ENCODE results near the gene NR6A1. TPM values are rescaled to one million over a fixed set of nuclear protein-coding genes. Genes with fewer than 3 reads are reported as not detected.
A peak's percentile ranks its signal among the peaks of the same experiment; 100 is the strongest.
"Not testable (repeated sequence)": the region's sequence is repeated elsewhere in the genome, so short reads cannot be mapped to it uniquely, and the experiment has no call there.

The NR6A1 gene
- total and polyA plus RNA-seq, 5 donors, result 0.57 to 1.9 (median 0.91) TPM

- Histone ChIP-seq H3K9me3 (ENCODE audit: control insufficient read depth, low read length) (no peaks in the 10 kb centered on the region), H3K4me3 (ENCODE audit: low read length) (no peak overlapping the region), H3K27ac (ENCODE audit: low read length) (no peak overlapping the region), H3K27me3 (ENCODE audit: control insufficient read depth, insufficient read depth) (no peaks in the 10 kb centered on the region), H3K4me1 (ENCODE audit: control insufficient read depth, insufficient read depth, low read length) (peaks cover 7% of the 10 kb centered on the region)
- intact Hi-C loops (cut with DNase I), result loop anchor here in 3 of 4 donors (1.0 to 5.0 kb wide), 3 partner anchors 78 to 603 kb away; partner anchors contain the start of gene WDR38 (in 3 of the 3)
- peak in 1 of 2 donors; percentile 20 for ATAC-seq
- WGBS, result 34% methylated on average over 15 of the region's 15 CpGs
- DNase-seq, result peak; percentile 77 to 93 (median 88)
Observed at GRCh38 chr9:124774129-124774978, 3.2 kb upstream of the NR6A1 start.

- H3K4me3 ChIP-seq (ENCODE audit: low read length), result no peak overlapping the region
- intact Hi-C loops (cut with DNase I), result loop anchor here in 3 of 4 donors (1.0 to 5.0 kb wide), 3 partner anchors 79 to 604 kb away; partner anchors contain the start of gene WDR38 (in 3 of the 3)
- H3K27me3 ChIP-seq (ENCODE audit: control insufficient read depth, insufficient read depth), result no peaks in the 10 kb centered on the region
- peaks cover 4% of the 10 kb centered on the region for H3K4me1 ChIP-seq (ENCODE audit: control insufficient read depth, insufficient read depth, low read length)
- ATAC-seq, result no peak
- 92% methylated on average over 1 of the region's 1 CpG for WGBS
- H3K27ac ChIP-seq (ENCODE audit: low read length), result no peak overlapping the region
- DNase-seq, result no peak
- no peaks in the 10 kb centered on the region for H3K9me3 ChIP-seq (ENCODE audit: control insufficient read depth, low read length)
Observed at GRCh38 chr9:124773473-124774128, 2.5 kb upstream of the NR6A1 start.

- H3K4me1 ChIP-seq (ENCODE audit: control insufficient read depth, insufficient read depth, low read length); H3K4me3 ChIP-seq (ENCODE audit: low read length); DNase-seq; ATAC-seq; H3K27me3 ChIP-seq (ENCODE audit: control insufficient read depth, insufficient read depth); H3K27ac ChIP-seq (ENCODE audit: low read length); H3K9me3 ChIP-seq (ENCODE audit: control insufficient read depth, low read length): not testable (repeated sequence)
- intact Hi-C loops (cut with DNase I), result loop anchor here in 2 of 4 donors (1.0 to 5.0 kb wide), 2 partner anchors 81 to 604 kb away; no protein-coding TSS in a partner anchor
- WGBS, result 88% methylated on average over 15 of the region's 15 CpGs
Observed at GRCh38 chr9:124772877-124773276, 1.8 kb upstream of the NR6A1 start.

GRCh38 chr9:124771867-124772679 is 962 bp upstream of the NR6A1 start:
- Histone ChIP-seq H3K27ac (ENCODE audit: low read length) (peak overlapping the region; percentile 4), H3K4me3 (ENCODE audit: low read length) (peak overlapping the region; percentile 60), H3K27me3 (ENCODE audit: control insufficient read depth, insufficient read depth) (peaks cover under 1% of the 10 kb centered on the region), H3K4me1 (ENCODE audit: control insufficient read depth, insufficient read depth, low read length) (peaks cover 4% of the 10 kb centered on the region), H3K9me3 (ENCODE audit: control insufficient read depth, low read length) (no peaks in the 10 kb centered on the region)
- ATAC-seq (peak; percentile 38 to 48), DNase-seq (peak; percentile 74 to 90 (median 88))
- WGBS, result 22% methylated on average over 39 of the region's 39 CpGs
- intact Hi-C loops (cut with DNase I), result loop anchor here in 2 of 4 donors (1.0 to 5.0 kb wide), 2 partner anchors 82 to 605 kb away; no protein-coding TSS in a partner anchor

- Histone ChIP-seq H3K27ac (ENCODE audit: low read length) (no peak overlapping the region), H3K4me3 (ENCODE audit: low read length) (peak overlapping the region; percentile 71), H3K4me1 (ENCODE audit: control insufficient read depth, insufficient read depth, low read length) (no peaks in the 10 kb centered on the region), H3K9me3 (ENCODE audit: control insufficient read depth, low read length) (no peaks in the 10 kb centered on the region), H3K27me3 (ENCODE audit: control insufficient read depth, insufficient read depth) (peaks cover 3% of the 10 kb centered on the region)
- intact Hi-C loops (cut with DNase I), result loop anchor here in 1 of 4 donors (5.0 kb wide), 1 partner anchor 607 kb away; no protein-coding TSS in a partner anchor
- WGBS, result under 1% methylated on average over 43 of the region's 43 CpGs
- peak in 2 of 3 donors; percentile 68 to 80 for DNase-seq
- ATAC-seq, result no peak
Observed at GRCh38 chr9:124770359-124771020, 621 bp downstream of the NR6A1 start.

GRCh38 chr9:124769549-124770358 is 1.4 kb downstream of the NR6A1 start:
- Histone ChIP-seq H3K9me3 (ENCODE audit: control insufficient read depth, low read length) (no peaks in the 10 kb centered on the region), H3K27ac (ENCODE audit: low read length) (no peak overlapping the region), H3K4me1 (ENCODE audit: control insufficient read depth, insufficient read depth, low read length) (no peaks in the 10 kb centered on the region), H3K27me3 (ENCODE audit: control insufficient read depth, insufficient read depth) (peaks cover 3% of the 10 kb centered on the region), H3K4me3 (ENCODE audit: low read length) (peak overlapping the region; percentile 71)
- DNase-seq (peak in 2 of 3 donors; percentile 67 to 79), ATAC-seq (no peak)
- intact Hi-C loops (cut with DNase I), result loop anchor here in 1 of 4 donors (5.0 kb wide), 1 partner anchor 608 kb away; no protein-coding TSS in a partner anchor
- WGBS, result 6% methylated on average over 56 of the region's 56 CpGs

GRCh38 chr9:124768750-124769548 is 2.2 kb downstream of the NR6A1 start:
- no peak overlapping the region for H3K27ac ChIP-seq (ENCODE audit: low read length)
- peak overlapping the region; percentile 71 for H3K4me3 ChIP-seq (ENCODE audit: low read length)
- ATAC-seq, result no peak
- 50% methylated on average over 11 of the region's 11 CpGs for WGBS
- no peaks in the 10 kb centered on the region for H3K4me1 ChIP-seq (ENCODE audit: control insufficient read depth, insufficient read depth, low read length)
- DNase-seq, result no peak
- intact Hi-C loops (cut with DNase I), result no loop called here
- no peaks in the 10 kb centered on the region for H3K9me3 ChIP-seq (ENCODE audit: control insufficient read depth, low read length)
- peaks cover 3% of the 10 kb centered on the region for H3K27me3 ChIP-seq (ENCODE audit: control insufficient read depth, insufficient read depth)

- Histone ChIP-seq H3K4me3 (ENCODE audit: low read length) (no peak overlapping the region), H3K27ac (ENCODE audit: low read length) (no peak overlapping the region), H3K4me1 (ENCODE audit: control insufficient read depth, insufficient read depth, low read length) (no peaks in the 10 kb centered on the region), H3K9me3 (ENCODE audit: control insufficient read depth, low read length) (no peaks in the 10 kb centered on the region), H3K27me3 (ENCODE audit: control insufficient read depth, insufficient read depth) (peaks cover 3% of the 10 kb centered on the region)
- ATAC-seq, result no peak
- WGBS, result 68% methylated on average over 3 of the region's 3 CpGs
- no peak for DNase-seq
- intact Hi-C loops (cut with DNase I), result no loop called here
Observed at GRCh38 chr9:124768334-124768733, 2.8 kb downstream of the NR6A1 start.

GRCh38 chr9:124767821-124768220 is 3.3 kb downstream of the NR6A1 start:
- no peak overlapping the region for H3K27ac ChIP-seq (ENCODE audit: low read length)
- intact Hi-C loops (cut with DNase I), result no loop called here
- no peak overlapping the region for H3K4me3 ChIP-seq (ENCODE audit: low read length)
- H3K9me3 ChIP-seq (ENCODE audit: control insufficient read depth, low read length), result no peaks in the 10 kb centered on the region
- H3K4me1 ChIP-seq (ENCODE audit: control insufficient read depth, insufficient read depth, low read length), result no peaks in the 10 kb centered on the region
- no peak for DNase-seq
- WGBS, result 70% methylated on average over 2 of the region's 2 CpGs
- ATAC-seq, result no peak
- peaks cover 3% of the 10 kb centered on the region for H3K27me3 ChIP-seq (ENCODE audit: control insufficient read depth, insufficient read depth)

Data from right cardiac atrium (tissue), 5 donors.